GM19455 (cell line): ENCODE data around the gene SEMA3B.
"Not testable (repeated sequence)": the region's sequence is repeated elsewhere in the genome, so short reads cannot be mapped to it uniquely, and the experiment has no call there.

Experiments used
- ATAC-seq: cut with Tn5 transposase; IDR thresholded peaks from one replicate; pipeline ENCODE4 v1.9.1; 2021; ENCODE audit not compliant: unreplicated experiment

SEMA3B gene

GRCh38 chr3:50268703-50269451 lies at the start of gene SEMA3B:
TSS of gene SEMA3B (plus strand) at chr3:50269147. CDS start at chr3:50269241, 94 bp downstream.
- ATAC-seq: no peak

GRCh38 chr3:50219285-50219684 lies 49.7 kb upstream of the SEMA3B start:
- no peak for ATAC-seq

- ATAC-seq: no peak
These were observed 48.8 kb upstream of the SEMA3B start for GRCh38 chr3:50220109-50220508.

GRCh38 chr3:50221051-50221410 lies 47.9 kb upstream of the SEMA3B start:
- ATAC-seq: no peak

- ATAC-seq: no peak
These were observed 47.4 kb upstream of the SEMA3B start for GRCh38 chr3:50221411-50222168.

- ATAC-seq: no peak
These were observed 46.8 kb upstream of the SEMA3B start for GRCh38 chr3:50222169-50222528.

GRCh38 chr3:50224639-50225038 lies 44.3 kb upstream of the SEMA3B start:
- ATAC-seq: no peak

GRCh38 chr3:50226888-50227389 lies 42.0 kb upstream of the SEMA3B start:
- ATAC-seq: peak; percentile 13

GRCh38 chr3:50227390-50228183 lies 41.4 kb upstream of the SEMA3B start:
- peak; percentile 76 for ATAC-seq

- ATAC-seq: not testable (repeated sequence)
These were observed 40.7 kb upstream of the SEMA3B start for GRCh38 chr3:50228184-50228763.

- ATAC-seq: no peak
These were observed 39.5 kb upstream of the SEMA3B start for GRCh38 chr3:50229490-50229889.

- no peak for ATAC-seq
These were observed 38.7 kb upstream of the SEMA3B start for GRCh38 chr3:50230104-50230793.

GRCh38 chr3:50230794-50231125 lies 38.2 kb upstream of the SEMA3B start:
- no peak for ATAC-seq

GRCh38 chr3:50231581-50231980 lies 37.4 kb upstream of the SEMA3B start:
- ATAC-seq: no peak

GRCh38 chr3:50232303-50232702 lies 36.6 kb upstream of the SEMA3B start:
- no peak for ATAC-seq

- ATAC-seq: no peak
These were observed 35.8 kb upstream of the SEMA3B start for GRCh38 chr3:50233176-50233575.

GRCh38 chr3:50235716-50236483 lies 33.0 kb upstream of the SEMA3B start, which contains the start of gene GNAI2:
TSS of gene GNAI2 (plus strand) at chr3:50236204. CDS start at chr3:50236336, 132 bp downstream.
- ATAC-seq: peak; percentile 90

GRCh38 chr3:50236484-50237132 lies 32.3 kb upstream of the SEMA3B start:
- ATAC-seq: no peak

- no peak for ATAC-seq
These were observed 31.8 kb upstream of the SEMA3B start for GRCh38 chr3:50237133-50237651.
